Vagina (tissue), 2 donors: ENCODE data around the gene INAFM2. TPM values are rescaled to one million over a fixed set of nuclear protein-coding genes. Genes with fewer than 3 reads are reported as not detected.

Source experiments
- DNase-seq, 2 donors: peaks; one replicate each; pipeline ENCODE4 v3.0.0-alpha.2; 2017; ENCODE audit errors: extremely low spot score in 2 of 2
- H3K27ac ChIP-seq: fragments of 200-600 bp; sonication (generic); one replicate; pipeline ENCODE4 v1.5.1; 2019
- H3K27me3 ChIP-seq: fragments of 200-600 bp; sonication (generic); one replicate; pipeline ENCODE4 v1.5.1; 2019
- H3K36me3 ChIP-seq, 2 donors: fragments of 200-600 bp; sonication (generic); one replicate each; pipeline ENCODE4 v1.5.1; 2017 to 2019
- H3K4me1 ChIP-seq: fragments of 200-600 bp; sonication (generic); one replicate; pipeline ENCODE4 v1.5.1; 2019
- H3K4me3 ChIP-seq, 2 donors: fragments of 200-600 bp; sonication (generic); 1 replicate in 1 of 2; 2 replicates in 1 of 2; pipeline ENCODE4 v1.5.1; 2016 to 2019
- H3K9me3 ChIP-seq: fragments of 200-600 bp; sonication (generic); one replicate; pipeline ENCODE4 v1.5.1; 2019
- POLR2A ChIP-seq, 2 donors: fragments of 450-650 bp; IDR thresholded peaks; one replicate each; pipeline ENCODE4 v1.6.1; 2017; ENCODE audit warnings: antibody characterized with exemption in 2 of 2, mild to moderate bottlenecking in 2 of 2, moderate library complexity in 2 of 2
- POLR2AphosphoS5 ChIP-seq, 2 donors: sonication (generic); formaldehyde crosslinking; IDR thresholded peaks; one replicate each; pipeline ENCODE4 v1.9.0; 2017; ENCODE audit warnings: antibody characterized with exemption in 2 of 2, mild to moderate bottlenecking in 2 of 2, low read depth in 1 of 2; ENCODE audit not compliant: insufficient read depth in 1 of 2
- intact Hi-C: fragments of 100-400 bp; cut with DNase I; formaldehyde crosslinking; loops from one replicate; pipeline ENCODE4 v1.15.1; 2023
- total RNA-seq: library from RNA; depleted of rRNA; stranded (reverse); fragments of >200 nt; gene quantifications from one replicate; pipeline ENCODE4 v1.2.3, GENCODE V29; 2016
- TF ChIP-seq, protein P1 (sequence below), 3 experiments: fragments of 450-650 bp in 2 of 3; fragments of 200-600 bp in 1 of 3; sonication (generic) in 1 of 3; IDR thresholded peaks; one replicate each; pipeline ENCODE4 v1.5.1; 2017 to 2019; ENCODE audit warnings: antibody characterized with exemption in 3 of 3, mild to moderate bottlenecking in 2 of 3, moderate library complexity in 2 of 3

Gene INAFM2
- total RNA-seq, 1 donor from 2014 or later: 5.2 TPM

DNA sequence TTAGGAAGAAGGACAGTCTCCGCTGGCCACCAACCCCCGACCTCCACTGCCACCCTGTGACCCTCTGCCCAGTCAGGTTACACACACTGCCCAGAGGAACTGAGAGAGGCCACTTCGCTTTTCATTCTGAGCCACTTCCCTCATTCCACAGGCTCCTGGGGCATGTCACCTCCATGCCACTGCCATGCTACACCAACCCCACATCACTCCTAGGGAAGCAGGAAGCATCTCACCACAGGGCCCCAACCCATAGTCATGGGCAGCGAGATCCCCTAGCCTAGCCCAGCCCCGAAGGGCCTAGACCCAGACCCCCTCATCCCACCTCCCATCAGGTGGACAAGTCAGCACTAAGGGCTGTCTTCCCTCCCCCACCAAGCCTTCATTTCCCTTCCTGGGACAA, 17.1 kb upstream of the INAFM2 start:
- H3K9me3 ChIP-seq: no peaks in the 10 kb centered on the region
- intact Hi-C loops: no loop called here
- H3K27me3 ChIP-seq: no peaks in the 10 kb centered on the region
- H3K36me3 ChIP-seq: no peaks in the 10 kb centered on the region
- no peak for TF ChIP-seq POLR2AphosphoS5 (IDR thresholded peaks at IDR 0.05; ENCODE audit: insufficient read depth in 1 of 2, low read depth in 1 of 2)
- TF ChIP-seq POLR2A (IDR thresholded peaks at IDR 0.05): no peak
- TF ChIP-seq, protein P1, sequence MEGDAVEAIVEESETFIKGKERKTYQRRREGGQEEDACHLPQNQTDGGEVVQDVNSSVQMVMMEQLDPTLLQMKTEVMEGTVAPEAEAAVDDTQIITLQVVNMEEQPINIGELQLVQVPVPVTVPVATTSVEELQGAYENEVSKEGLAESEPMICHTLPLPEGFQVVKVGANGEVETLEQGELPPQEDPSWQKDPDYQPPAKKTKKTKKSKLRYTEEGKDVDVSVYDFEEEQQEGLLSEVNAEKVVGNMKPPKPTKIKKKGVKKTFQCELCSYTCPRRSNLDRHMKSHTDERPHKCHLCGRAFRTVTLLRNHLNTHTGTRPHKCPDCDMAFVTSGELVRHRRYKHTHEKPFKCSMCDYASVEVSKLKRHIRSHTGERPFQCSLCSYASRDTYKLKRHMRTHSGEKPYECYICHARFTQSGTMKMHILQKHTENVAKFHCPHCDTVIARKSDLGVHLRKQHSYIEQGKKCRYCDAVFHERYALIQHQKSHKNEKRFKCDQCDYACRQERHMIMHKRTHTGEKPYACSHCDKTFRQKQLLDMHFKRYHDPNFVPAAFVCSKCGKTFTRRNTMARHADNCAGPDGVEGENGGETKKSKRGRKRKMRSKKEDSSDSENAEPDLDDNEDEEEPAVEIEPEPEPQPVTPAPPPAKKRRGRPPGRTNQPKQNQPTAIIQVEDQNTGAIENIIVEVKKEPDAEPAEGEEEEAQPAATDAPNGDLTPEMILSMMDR (IDR thresholded peaks at IDR 0.05): no peak
- no peaks in the 10 kb centered on the region for H3K4me1 ChIP-seq
- DNase-seq: no peak
- H3K27ac ChIP-seq: no peak overlapping the region
- H3K4me3 ChIP-seq: peak overlapping the region; percentile 26 to 31

DNA sequence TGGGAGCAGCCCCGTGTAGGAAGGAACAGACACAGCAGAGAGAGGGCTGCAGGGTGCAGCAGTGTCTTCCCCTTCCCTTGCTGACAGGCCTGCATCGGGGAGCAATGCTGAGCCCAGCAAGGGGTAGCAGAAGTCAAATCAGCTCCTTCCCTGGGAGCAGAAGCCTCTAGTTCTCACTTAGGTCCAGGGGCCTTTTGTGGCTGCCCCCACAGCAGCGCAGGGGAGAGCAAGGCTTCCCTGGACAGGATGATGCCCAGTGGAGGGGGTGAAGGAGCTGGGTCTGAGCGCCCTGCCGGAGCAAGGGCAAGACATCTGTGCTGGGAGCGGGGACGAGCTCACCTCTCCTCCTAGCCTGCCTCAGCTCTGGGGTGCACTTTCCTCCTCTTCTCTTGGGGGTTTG, 16.6 kb upstream of the INAFM2 start:
- TF ChIP-seq, protein P1 (IDR thresholded peaks at IDR 0.05): no peak
- TF ChIP-seq POLR2AphosphoS5 (IDR thresholded peaks at IDR 0.05; ENCODE audit: insufficient read depth in 1 of 2, low read depth in 1 of 2): no peak
- Histone ChIP-seq H3K4me1 (no peaks in the 10 kb centered on the region), H3K36me3 (no peaks in the 10 kb centered on the region), H3K27ac (no peak overlapping the region), H3K9me3 (no peaks in the 10 kb centered on the region), H3K27me3 (no peaks in the 10 kb centered on the region), H3K4me3 (peak overlapping the region; percentile 26 to 31)
- intact Hi-C loops: no loop called here
- no peak for DNase-seq

DNA sequence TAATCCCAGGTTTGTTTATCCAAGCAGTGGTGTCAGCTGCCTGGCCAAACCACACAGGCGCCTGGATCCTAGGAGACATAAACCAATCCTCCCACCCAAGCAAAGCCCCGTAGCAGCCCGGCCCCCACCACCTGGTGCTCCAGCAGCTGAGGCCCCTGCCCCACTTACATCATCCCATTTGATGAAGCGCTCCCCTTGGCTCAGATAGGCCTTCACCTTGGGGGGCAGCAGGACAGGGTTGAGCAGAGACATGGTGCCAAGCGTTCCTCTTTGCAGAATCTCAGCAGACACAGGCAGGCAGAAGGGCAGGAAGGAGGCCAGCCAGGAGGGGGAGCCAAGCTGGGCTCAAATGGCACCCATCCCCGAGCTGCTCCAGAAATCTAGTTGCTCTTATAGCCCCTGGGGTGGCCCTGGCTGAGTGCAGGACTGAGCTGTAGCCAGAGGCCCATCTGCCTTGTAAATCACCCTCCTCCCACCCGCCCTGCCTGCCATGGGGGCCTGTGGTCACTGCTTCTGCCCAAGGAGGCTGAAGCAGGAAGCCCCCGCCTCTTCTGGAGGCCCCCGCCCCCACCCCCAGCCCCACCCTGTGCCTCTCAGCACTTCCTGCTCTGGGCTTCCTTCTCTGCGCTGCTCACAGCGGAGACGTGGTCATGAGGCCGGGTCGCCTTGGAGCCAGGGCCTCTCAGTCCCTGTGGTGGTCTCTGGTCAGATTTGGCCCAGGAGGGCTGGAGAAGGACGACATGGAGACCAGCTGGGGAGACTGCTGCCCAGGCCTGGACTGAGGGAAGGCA, 15.9 kb upstream of the INAFM2 start, which contains the start of gene PLCB2:
Gene PLCB2, minus strand, starts transcription at position 515 of the 791 bp plus-strand sequence. Its CDS starts 263 bp downstream, at position 252.
- no peaks in the 10 kb centered on the region for H3K36me3 ChIP-seq
- H3K27me3 ChIP-seq: no peaks in the 10 kb centered on the region
- no peak for DNase-seq
- H3K4me1 ChIP-seq: no peaks in the 10 kb centered on the region
- TF ChIP-seq, protein P1 (IDR thresholded peaks at IDR 0.05): no peak
- TF ChIP-seq POLR2AphosphoS5 (IDR thresholded peaks at IDR 0.05; ENCODE audit: insufficient read depth in 1 of 2, low read depth in 1 of 2): no peak
- no peak for TF ChIP-seq POLR2A (IDR thresholded peaks at IDR 0.05)
- no peaks in the 10 kb centered on the region for H3K9me3 ChIP-seq
- no peak within 1 kb of the TSS for H3K27ac ChIP-seq
- intact Hi-C loops: no loop called here
- peak within 1 kb of the TSS; percentile 26 to 31 for H3K4me3 ChIP-seq

DNA sequence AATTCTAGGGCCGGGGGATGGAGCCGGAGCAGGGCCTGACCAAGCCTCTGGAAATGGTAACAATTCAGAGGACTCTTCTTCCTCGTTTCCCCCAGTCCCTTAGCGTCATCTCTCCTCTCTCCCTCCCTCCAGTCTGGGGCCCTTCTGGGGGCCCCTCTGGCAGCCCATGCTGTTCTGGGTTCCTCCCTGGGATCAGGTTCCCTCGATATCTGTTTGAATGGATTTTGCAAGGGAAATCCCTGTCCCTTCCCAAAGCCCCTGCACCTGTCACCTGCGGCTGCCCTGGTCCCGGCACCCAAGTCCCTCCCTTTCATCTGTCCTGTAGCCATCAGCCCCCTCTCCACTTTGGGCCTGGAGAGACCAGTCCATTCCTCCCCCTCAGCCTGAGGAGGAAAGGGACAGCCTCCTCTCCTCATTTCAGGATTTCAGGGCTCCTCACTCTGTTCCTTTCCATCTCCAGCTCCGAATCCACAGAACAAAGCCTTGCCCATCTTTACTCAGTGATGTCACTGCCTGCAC, 14.1 kb upstream of the INAFM2 start:
- TF ChIP-seq POLR2AphosphoS5 (IDR thresholded peaks at IDR 0.05; ENCODE audit: insufficient read depth in 1 of 2, low read depth in 1 of 2) (no peak), POLR2A (IDR thresholded peaks at IDR 0.05) (no peak)
- TF ChIP-seq, protein P1 (IDR thresholded peaks at IDR 0.05): no peak
- Histone ChIP-seq H3K4me3 (no peak overlapping the region), H3K27ac (no peak overlapping the region), H3K9me3 (no peaks in the 10 kb centered on the region), H3K27me3 (no peaks in the 10 kb centered on the region), H3K4me1 (no peaks in the 10 kb centered on the region), H3K36me3 (no peaks in the 10 kb centered on the region)
- no peak for DNase-seq
- intact Hi-C loops: no loop called here
